GM15510 (cell line): Measurements from ENCODE around the gene RSPH1.

Source experiments
- POLR2A ChIP-seq: IDR thresholded peaks from 3 replicates; pipeline ENCODE4 v1.6.1; 2011; ENCODE audit warnings: borderline replicate concordance; ENCODE audit not compliant: insufficient read length; ENCODE audit errors: extremely low read depth

The RSPH1 gene

GRCh38 chr21:42496120-42496838 is at the start of gene RSPH1:
RSPH1 (minus strand) TSS chr21:42496224; CDS start chr21:42496186, 38 bp downstream.
- peak; percentile 58 for TF ChIP-seq POLR2A

- no peak for TF ChIP-seq POLR2A
Measured at GRCh38 chr21:42545745-42546144, 49.7 kb upstream of the RSPH1 start.

- TF ChIP-seq POLR2A, result no peak
Measured at GRCh38 chr21:42545317-42545716, 49.3 kb upstream of the RSPH1 start.

- TF ChIP-seq POLR2A, result no peak
Measured at GRCh38 chr21:42544544-42544943, 48.5 kb upstream of the RSPH1 start.

GRCh38 chr21:42543106-42543847 is 47.3 kb upstream of the RSPH1 start:
- no peak for TF ChIP-seq POLR2A

GRCh38 chr21:42542596-42542995 is 46.6 kb upstream of the RSPH1 start:
- no peak for TF ChIP-seq POLR2A

- no peak for TF ChIP-seq POLR2A
Measured at GRCh38 chr21:42542196-42542595, 46.2 kb upstream of the RSPH1 start.

- TF ChIP-seq POLR2A, result no peak
Measured at GRCh38 chr21:42541618-42542017, 45.6 kb upstream of the RSPH1 start.

- TF ChIP-seq POLR2A, result no peak
Measured at GRCh38 chr21:42541174-42541573, 45.1 kb upstream of the RSPH1 start.

GRCh38 chr21:42540396-42540795 is 44.4 kb upstream of the RSPH1 start:
- TF ChIP-seq POLR2A, result no peak

GRCh38 chr21:42539931-42540343 is 43.9 kb upstream of the RSPH1 start:
- no peak for TF ChIP-seq POLR2A

GRCh38 chr21:42539342-42539741 is 43.3 kb upstream of the RSPH1 start:
- TF ChIP-seq POLR2A, result no peak

GRCh38 chr21:42538479-42539275 is 42.7 kb upstream of the RSPH1 start:
- no peak for TF ChIP-seq POLR2A

- no peak for TF ChIP-seq POLR2A
Measured at GRCh38 chr21:42537106-42537742, 41.2 kb upstream of the RSPH1 start.

GRCh38 chr21:42536601-42537000 is 40.6 kb upstream of the RSPH1 start:
- no peak for TF ChIP-seq POLR2A
